NK-92 (cell line): ENCODE data around the gene VSTM4.

Source experiments
- DNase-seq: peaks from one replicate; lab custom pipeline; 2025; ENCODE audit not compliant: unreplicated experiment; lab: John Stamatoyannopoulos, UW

Gene VSTM4

DNA sequence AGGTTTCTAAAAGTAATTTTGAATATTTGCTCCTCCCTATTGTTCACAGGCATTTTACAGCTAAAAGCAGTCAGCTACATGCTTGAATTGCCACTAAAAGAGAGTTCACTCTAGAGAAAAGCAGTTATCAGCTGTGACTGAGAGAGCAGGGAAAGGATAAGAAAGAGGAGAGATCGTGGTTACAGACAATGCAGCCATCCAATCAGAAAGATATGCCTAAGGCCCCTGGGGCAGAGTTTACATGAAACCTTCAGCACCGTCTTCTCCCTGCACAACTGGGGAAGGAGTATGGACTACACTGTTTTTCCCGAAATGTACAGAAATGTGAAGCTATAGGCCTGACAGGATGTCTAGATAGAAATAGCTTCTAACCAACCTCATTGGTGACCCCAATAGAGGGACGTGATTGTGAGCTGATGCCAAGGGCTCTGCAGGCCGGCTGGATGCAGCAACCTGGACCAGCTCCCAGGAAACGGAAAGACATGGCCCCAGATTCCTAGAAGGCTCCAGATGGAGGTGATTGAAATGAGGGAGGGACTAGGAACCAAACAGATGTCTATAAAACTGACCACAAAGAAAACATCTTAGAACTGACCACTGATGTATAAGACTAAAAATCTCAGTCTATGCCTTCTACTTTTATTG is 3.2 kb upstream of the VSTM4 start:
- no peak for DNase-seq

DNA sequence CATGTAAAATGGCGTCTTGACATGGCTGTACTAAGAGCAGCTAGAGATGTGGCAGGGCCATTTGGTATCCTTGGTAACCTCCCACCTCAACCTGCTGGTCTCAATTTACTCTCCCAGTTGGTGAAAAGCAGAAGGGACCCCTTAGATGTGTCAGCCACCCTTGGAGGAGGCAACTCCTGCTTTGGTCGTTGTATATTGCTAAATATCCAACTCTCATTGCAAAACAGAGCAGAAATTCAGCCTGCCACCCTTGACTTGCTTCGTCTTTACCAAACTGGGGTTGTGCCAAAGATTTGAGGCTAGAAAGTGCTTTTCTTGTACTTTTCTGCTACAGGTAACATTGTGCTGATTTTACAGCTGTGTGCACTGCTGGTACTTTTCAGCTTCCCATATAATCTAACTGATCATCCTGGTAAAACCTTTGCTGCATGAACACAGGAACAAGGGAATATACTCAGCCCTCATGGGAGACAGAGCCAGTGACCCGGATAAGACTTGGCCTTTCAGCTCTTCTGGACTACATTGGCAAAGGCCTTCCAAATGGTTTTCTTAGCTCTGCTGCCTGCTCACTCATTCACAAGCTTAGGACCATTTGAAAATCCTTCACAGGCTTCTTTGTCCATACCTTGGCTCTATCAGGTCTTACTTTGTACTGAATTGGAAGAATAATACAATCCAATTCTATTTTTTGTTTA is 2.2 kb upstream of the VSTM4 start:
- no peak for DNase-seq

DNA sequence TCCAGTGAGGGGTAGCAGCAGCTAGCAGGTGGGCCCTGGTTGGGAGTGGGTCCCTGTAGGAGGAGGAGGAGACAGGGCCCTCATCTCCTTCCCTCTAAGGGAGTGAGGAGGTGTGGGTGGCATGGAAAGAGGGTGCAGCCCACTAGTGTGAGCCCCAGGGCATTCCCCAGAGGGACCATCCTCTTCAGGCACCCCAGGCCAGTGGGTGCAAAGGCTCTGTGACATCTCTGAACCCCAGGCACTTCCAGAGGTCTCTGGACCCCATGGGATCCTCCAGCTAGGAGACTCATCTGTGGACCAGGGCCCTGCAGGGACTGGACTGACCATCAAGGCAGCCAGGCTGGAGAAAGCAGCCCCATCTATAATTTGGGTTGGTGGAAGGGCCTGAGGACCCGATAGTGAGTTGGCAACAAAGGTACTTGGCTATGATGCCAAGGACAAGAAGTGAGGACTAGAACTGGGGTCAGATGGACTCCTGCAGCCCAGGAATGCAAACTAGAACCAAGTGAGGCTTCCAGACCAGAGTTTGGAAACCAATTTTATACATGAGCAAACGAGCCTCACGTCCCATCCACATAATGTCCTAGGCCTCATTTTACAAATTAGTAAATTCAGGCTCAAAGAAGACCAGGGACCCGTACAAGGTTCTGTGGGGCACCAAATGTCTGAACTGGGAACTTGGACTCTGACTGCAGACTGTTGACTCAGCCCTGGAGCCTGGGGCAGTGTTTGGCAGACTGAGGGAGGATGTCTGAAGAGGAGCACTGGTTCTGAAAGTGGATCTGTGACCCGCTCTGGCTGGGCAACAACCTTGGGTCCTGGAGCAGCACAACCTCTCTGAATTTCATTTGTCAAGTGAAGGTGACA is 1.4 kb upstream of the VSTM4 start:
- no peak for DNase-seq

DNA sequence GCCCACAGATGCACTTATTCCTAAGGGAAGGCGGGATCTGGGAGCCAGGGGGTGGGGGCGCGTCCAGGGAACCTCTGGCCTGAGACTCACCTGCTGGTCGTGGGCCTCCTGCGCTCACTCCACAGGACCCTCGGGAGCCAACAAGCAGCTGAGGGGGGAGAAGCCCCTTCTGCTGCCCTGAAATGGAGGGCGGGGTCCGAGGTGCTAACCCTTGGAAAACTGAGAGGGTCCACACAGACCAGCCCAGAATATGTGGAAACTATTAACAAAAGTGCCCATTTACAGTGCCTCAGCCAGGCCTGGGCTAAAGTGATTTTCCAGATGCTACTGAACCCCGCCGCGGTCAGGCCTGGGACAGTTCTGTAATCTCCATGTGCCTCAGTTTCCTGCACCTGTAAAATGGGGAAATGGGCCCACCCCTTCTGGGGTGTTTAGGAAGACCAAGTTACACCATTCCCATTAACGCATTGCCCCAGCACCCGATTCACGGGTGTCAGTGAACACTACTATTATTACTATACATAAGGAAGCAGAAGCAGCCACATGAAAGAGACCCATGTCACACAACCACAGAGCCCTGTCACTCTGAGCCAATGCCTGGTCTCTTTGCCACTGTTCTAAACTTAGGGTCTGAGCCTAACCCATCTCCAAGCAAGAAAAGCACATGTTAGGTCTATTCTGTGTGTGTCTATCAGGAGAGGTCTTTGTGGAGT is 630 bp upstream of the VSTM4 start:
- DNase-seq, result no peak

DNA sequence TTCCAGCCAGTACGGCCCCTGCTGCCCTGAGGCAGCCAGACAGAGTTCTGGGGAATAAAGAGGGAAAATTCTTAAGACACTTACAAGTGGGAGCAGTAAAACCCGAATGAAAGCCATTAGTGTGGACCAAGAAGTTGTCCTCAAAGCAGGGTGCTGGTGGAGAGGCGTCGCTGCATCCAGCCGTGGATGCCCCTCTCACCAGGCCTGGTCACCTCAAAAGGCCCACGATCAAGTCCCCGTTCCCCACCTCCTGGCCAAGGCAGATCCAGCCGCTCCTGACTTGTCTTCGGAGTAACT is 656 bp downstream of the VSTM4 start:
- no peak for DNase-seq

DNA sequence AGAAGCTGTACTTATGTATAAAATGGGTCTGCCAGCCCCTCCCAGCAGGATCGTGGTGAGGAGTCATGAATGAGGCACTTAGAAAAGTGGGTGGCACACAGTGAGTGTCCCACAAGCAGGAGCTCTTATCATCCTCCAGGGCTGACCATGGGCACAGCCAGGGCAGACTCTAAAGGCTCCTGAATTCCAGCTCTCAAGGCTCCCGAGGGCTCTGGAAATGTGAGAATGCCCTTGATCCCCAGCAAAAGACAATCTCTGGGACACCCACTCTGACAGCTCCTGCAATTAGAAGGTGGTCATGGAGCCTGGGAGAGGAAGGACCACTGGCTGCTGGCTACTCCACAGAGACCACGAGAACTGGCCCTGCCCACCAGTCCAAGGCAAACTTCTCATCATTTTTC is 1.6 kb downstream of the VSTM4 start:
- no peak for DNase-seq

DNA sequence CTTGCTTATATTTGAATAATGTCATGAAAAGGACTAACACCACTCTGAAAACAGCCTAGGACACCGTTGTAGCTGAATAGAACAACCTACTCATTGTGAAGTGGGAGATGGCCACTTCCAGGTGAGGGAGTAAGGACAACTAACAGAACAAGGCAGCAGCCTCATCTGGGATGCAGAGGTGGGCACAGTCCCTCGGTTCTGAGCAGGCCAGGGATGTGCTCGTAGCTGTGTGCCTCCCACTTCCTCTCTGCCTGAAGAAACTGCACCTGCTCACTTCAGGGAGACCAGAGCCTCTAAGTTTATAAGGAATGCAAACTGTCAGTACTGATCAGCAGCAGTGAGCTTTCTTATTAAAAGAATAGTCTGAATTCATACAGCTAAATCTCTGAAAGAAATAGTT is 2.5 kb downstream of the VSTM4 start:
- DNase-seq, result no peak

DNA sequence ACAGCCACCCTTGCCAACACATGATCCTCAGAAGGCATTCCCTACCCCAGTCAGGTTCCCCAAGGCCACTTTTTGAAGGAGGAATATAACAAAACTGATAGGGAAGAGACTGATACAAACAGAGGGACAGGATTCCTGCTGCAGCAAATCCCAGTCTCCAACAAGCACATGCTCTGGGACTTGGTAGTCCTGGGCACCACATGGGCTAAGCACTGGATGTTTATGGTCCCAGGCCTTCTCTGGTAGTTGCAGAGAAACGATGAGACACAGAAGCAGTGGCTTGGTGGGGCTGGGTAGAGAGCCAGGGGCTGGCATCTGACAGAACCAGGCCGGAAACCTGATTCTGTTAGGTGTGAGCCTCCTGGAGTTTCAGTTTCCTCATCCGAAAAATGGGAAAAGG is 3.2 kb downstream of the VSTM4 start:
- DNase-seq, result no peak

DNA sequence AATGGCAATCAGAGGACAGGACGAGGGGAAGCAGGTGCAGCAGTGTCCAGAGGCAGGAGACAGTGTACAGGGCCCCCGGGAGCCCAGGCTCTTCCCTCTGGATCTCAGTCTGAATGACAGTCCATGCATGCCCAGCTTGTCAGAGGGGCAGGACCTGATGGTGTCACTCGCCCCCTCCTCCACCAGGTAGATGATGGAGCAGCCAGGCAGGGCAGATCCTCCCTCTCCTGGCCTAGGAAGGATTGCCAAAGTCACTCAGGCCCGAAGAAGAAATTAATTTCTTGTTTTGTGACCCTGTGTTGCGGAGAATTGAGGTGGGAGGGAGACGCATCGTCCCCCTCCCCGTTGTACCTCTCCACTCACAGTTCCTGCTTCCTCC is 4.0 kb downstream of the VSTM4 start:
- DNase-seq, result no peak

DNA sequence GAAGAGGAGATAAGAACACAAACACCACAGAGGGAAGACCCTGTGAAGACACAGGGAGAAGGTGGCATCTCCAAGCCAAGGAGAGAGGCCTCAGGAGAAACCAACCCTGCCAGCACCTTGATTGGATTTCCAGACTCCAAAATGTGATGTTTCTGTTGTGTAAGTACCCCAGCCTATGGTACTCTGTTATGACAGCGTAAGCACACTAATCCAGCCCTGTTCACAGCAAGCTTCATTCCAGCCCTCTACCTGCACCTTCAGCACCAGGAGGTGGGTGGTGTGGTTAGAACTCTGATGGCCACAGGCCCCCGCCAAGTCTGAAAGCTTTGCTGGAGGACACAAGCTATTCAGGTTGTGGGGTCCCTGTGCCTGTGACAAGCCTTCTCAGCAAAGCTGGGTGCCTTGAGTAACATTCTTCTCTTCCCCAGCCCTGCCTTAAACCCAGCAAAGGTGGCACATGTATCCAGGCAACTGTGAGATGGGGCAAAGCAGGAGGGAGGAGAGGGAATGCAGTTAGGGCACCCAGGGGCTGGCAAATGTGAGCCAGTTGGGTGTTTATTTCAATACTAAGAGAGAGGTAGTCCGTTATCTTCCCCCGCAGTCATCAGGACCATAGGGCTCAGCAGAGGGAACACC is 4.5 kb downstream of the VSTM4 start:
- no peak for DNase-seq

DNA sequence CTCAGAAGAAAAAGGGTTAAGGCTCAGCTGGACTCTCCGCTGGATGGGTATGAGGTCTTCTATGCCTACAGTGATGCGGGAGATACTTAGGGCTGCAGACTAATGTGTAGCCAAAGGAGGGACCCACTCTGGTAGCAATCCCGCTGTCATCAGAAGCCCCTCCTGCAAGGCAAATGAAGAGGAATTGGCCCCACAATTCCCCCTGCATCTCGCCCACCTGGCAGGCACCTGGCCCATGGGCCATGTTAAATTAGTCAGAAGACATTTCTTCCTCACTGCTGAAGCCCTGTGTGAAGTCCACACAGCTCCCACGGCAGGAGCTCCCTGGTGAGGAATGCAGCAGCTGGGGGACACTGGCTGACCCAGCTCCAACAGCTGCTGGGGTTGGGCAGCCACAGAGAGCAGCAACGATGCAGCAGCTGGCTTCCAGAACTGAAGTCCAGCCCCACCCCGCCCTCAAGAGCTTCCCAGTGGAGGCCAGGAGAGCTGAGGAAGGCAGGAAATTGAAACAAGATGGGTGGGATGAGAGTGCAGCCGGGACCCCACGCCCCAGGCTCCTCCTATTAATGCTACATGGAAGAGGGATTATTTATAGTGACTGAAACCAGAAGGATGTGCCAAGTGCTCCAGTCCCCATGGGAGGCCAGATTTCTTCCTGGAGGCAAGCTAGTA is 5.5 kb downstream of the VSTM4 start:
- DNase-seq, result no peak

DNA sequence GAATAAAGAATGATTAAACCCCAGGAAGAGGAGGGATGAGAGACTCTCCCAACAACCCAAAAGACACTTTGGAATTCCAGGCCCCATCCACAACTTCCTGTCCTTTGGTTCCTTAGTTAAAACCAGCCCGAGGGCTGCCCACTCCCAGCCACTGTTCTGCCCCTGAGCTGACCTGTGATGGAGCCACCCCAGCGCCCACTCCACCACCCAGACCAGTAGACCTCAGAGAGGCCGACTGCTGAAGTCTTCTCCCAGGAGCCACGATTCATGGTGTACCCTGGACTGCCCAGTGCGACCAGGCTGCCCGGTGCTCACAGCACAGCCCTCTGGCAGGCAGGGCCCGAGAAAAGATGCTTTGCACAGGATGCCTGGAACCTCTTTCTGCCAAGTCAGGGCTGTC is 6.7 kb downstream of the VSTM4 start:
- DNase-seq, result no peak

DNA sequence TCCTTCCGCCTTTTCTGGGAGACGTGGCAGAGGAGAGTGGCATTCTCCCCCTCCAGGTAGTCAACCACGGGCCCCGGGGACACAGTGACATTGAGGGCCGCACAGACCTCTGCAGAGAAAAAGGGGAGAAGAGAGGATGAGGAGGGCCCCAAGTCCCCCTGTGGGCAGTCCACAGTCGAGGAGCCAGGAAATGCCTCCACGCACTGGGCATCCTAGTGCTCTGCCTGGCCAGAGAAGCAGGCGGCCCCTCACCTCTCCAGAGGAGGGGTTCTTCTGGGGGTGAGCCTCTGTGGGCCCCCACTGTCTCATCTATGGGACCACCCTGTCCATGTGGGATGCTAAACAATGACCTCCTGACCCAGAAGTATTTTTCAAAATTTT is 7.4 kb downstream of the VSTM4 start:
- no peak for DNase-seq

DNA sequence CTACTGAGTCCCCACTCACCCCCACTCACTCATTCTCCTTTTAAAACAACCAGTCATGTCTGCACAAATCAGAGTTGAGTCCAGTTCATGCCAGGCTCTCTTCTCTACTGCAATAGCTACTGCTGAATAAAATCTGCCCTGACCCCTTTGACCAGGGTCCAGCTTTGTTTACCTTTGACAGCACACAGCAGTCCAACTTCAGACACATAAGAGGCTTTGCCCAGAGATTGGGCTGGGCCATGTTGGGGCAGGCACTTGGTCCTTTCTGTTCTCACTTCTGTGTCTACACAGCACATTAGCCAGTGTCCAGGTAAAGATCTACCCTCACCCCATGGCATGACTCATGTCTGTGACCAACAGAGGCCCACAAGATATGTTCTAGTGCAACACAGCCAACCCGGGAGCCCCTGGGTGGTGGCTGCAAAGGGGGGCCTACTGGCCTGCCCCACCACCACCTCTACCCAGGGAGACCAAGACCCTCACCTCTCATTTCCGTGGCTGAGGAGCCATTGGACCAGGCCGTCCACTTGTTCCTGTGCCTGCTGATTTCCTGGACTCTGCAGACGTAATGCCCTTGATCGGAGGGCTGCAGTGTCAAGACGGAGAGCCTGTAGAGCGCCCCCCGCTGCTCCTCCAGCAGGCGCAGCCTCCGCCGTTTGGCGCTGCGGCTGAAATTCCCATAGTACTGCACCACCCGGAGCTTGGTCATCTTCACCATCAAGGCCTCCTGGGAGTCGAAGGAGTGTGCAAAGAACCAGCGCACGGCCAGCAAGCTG is 8.0 kb downstream of the VSTM4 start:
- no peak for DNase-seq

DNA sequence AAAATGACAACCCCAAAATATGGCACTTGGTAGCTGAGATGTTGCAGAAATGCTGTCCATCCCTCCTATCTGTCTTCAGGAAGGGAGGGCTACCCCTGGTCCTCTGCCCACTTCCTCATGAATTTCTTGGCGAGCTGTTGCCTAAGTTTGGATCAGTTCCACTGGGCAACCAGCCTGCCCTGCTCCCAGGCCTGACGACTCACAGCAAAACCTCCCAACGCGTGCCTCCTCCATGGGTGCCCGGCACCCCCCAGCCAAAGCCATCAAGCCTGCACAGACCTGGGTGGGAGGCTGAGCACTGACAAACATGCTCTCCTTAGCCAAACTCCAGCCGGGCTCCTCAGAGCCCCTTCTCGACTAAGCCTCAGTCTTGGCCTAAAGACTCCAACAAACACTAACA is 8.9 kb downstream of the VSTM4 start:
- DNase-seq, result no peak

DNA sequence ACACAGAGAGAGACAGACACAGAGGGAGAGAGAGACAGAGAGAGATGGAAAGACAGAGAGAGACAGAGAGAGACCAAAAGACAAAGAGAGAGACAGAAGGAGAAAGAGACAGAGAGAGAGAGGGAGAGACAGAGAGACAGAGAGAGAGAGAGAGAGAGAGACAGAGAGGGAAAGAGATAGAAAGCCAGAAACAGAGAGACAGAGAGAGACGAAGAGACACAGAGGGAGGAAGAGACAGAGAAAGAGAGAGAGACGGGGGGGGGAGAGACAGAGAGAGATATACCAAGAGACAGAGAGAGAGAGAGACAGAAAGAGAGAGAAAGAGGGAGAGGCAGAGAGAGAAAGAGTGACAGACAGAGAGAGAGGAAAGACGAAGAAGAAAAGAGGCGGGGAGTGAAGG is 10.2 kb downstream of the VSTM4 start:
- no peak for DNase-seq

DNA sequence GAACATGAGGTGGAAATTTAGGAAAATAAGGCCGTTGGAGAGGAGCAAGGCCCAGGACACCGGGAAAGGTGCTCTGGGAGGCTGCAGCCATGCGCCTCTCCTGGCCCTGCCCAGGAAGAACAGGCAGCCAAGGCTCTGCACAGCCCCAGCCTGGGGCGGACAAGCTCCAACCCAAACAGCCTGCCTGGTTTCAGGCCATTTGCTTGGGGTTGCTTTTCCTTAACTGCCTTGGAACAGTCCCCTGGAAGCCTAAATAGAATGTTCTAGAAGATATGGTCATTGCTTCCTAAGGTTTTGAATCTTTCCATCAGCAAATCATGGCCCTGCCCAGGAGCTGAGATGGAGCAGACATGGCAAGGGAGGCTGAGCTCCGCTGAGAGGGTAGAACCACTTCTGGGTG is 11.0 kb downstream of the VSTM4 start:
- DNase-seq, result no peak

DNA sequence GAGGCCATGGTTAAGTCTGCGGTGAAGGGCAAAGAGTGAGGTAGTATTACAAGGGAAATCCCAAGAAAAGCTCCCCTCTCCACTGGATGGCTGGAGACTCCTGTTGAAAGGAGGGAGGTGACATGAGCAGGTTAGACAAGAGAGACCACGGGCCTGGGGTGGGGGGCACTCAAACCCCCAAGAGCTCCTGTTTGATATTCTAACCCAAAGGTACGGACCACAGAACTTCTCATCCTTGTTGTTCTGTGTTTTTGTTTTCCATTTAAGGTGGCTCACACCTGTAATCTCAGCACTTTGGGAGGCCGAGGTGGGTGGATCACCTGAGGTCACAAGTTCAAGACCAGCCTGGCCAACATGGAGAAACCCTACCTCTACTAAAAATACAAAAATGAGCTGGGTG is 11.6 kb downstream of the VSTM4 start:
- no peak for DNase-seq

DNA sequence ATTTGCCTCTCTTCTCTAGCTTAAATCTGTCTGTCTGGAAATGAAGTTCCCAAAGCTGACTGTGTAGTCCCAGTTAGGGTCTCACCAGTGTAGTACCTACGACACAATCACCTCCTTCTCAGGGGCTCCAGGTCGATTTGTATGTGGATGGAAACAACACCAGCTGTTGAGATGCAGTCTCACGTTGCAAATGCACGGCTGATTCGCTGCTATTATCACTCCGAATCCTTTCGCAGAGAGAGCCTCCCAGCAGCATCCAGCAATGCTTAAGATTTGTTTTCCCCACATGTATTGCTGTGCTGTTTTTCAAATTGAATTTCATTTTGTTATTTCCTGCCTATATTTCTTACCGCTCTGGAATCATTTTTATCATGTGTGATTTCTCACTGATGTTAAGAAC is 16.3 kb downstream of the VSTM4 start:
- no peak for DNase-seq

DNA sequence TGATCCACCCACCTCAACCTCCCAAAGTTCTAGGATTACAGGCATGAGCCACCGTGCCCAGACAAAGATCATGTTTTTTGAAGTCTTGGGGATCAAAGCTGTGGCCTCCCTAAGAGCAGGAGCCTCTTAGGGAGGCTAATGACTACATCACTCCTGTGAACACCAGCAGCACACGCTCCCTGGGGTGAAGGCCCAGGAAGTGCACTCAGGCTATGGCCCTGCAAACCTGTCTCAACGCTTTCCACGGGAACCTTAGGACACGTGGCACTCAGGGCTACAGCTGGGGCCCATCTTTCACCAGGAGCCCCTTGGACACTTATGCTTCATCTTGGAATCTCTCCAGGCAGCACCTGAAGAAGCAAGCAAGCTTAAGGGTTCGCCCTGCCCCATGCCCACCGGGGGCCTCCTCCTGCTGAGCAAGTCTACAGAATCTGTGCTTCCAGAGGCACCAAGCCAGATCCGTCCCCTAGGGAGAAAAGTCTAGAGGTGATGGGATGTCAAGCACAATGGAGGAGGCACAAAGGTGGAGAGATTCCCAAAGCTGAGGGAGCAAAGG is 18.4 kb downstream of the VSTM4 start:
- no peak for DNase-seq
